Measurements from ENCODE around the gene JUN.

JUN gene

DNA sequence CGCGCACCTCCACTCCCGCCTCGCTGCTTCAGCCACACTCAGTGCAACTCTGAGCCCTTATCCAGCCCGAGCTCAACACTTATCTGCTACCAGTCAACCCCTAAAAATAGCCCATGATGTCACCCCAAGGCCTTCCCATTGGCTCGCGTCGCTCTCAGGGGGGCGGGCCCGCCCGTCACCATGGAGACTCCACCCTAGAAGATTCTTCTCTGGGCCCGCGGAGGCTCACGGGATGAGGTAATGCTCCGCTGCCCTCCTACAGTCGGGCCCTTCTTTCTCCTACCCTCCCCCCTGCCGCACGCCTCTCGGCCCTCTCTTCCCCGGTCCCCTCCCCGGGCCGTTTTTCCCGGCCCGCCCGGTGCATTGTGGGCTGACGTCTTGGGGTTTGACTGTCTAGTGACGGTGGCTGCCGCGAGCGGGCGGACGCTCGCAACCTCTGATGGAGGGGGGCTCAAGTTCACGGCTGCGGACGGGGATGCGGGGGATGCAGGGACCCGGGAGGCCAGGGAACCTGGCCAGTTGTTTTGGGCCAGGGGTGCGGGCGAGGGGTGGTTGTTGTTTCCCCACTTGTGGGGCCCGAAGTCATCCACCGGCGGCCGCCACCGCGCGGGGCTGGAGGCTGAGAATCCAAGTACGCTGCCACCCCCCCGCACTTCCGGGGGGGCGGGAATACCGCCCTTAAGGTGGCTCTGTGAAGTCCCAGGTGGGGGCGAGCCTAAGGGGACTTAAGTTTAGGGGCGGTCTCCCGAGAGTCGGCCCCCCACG lies at the start of gene JUN:
JUN (minus strand) TSS at position 55 of the 765 bp plus-strand sequence. CDS start 977 bp downstream, outside the sequence.
- in situ Hi-C loops (cut with MboI; ENCODE audit: low sequenced_read_pairs), result loop anchor here (25.0 kb wide), 1 partner anchor 503 kb away; the partner anchor contains the start of gene FGGY

DNA sequence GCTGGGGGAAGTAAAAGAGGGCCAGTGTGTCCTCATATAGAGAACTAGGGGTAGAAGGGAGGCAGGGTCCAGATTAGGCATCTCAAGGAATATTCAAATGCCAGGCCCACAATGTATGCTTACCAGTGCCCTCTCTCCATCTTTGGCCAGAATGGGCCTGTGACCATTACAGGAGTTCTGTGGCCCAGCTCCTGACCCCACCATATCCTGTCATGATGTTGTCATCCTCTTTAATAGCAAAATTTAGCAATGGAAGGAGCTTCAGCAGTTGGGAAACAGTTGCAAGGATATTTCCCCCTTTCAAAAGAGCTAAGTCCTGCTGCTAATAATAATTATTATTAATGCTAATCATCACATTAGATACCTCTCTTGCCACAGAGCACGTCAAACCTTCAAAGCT lies 49.3 kb upstream of the JUN start:
- in situ Hi-C loops (cut with MboI; ENCODE audit: low sequenced_read_pairs), result no loop called here

DNA sequence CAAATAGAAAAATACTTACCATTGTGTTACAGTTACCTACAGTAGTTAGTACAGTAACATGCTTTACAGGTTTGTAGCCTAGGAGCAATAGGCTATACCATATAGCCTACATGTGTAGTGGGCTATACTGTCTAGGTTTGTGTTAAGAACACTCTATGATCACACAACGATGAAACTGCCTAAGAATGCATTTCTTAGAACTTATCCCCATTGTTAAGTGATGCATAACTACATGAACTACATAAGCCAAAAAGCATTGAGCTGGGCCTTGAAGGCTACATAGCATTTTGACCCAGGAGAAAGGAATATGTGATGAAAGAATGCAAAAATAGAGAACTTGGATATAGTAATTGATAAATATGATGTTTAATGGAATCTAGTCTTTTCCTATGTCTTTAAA lies 46.4 kb upstream of the JUN start:
- in situ Hi-C loops (cut with MboI; ENCODE audit: low sequenced_read_pairs), result no loop called here

DNA sequence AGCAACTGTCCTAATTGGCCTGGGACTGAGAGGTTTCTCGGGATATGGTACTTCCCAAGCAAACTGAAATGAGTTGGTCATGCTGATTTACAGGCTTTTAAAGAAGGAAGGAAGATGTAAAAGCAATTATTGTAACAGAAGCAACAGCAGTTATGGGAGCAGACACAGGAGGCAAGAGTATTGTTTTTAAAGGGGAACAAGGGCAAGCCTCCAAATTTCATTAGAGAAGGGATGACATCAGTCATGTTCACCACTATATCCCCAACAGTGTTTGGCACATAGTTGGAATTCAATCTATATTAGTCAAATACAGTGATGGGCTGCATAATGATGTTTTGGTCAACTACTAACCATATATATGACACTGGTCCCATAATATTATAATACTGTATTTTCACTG lies 46.0 kb upstream of the JUN start:
- in situ Hi-C loops (cut with MboI; ENCODE audit: low sequenced_read_pairs), result no loop called here

DNA sequence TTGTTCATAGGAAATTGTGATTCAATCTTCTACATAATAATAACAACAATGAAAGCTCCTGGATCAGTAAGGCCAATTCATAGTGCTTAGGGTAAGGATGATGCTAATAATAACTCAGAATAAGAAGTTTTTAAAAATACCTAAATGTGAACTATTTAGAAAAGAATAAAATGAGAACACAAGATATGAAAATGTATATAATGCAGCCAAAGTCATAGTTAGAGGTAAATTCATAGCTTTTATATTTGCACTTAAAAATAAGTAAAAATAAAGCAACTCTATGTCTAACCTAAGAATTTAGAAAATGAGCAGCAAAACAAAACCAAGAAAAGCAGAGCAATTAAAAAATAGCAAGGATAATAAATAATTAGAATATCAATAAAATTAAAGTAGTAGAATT lies 43.5 kb upstream of the JUN start:
- in situ Hi-C loops (cut with MboI; ENCODE audit: low sequenced_read_pairs), result no loop called here

DNA sequence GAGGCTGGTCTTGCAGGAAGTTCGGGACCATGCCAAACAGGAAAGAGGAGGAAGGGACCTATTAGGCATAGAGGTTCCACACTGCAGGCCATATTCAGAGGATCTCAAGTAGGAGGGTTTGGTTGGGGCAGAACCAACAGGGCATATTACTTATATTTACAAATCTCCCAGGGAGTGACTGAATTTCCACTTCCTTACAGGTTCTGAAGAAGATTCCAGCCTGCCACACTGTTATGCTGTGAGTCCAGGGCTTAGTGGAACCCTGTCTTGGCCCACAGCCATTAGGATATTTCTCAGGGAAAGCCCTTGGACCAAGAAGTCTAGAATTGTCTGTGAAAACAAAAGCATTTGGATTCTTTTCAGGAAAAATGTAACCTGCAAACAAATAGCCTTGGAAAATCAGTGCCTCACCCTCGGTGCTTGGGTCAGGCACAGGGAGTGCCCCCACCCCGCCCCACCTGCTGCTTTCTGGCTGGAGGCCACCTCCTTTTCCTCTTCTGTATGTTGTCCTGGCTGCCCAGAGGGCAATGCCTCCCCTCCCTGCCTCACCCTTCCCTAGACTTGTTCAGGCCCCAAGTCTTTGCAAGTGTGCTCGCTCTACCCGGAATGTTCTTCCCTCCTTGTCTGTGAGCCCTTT lies 41.0 kb upstream of the JUN start:
- in situ Hi-C loops (cut with MboI; ENCODE audit: low sequenced_read_pairs), result no loop called here

DNA sequence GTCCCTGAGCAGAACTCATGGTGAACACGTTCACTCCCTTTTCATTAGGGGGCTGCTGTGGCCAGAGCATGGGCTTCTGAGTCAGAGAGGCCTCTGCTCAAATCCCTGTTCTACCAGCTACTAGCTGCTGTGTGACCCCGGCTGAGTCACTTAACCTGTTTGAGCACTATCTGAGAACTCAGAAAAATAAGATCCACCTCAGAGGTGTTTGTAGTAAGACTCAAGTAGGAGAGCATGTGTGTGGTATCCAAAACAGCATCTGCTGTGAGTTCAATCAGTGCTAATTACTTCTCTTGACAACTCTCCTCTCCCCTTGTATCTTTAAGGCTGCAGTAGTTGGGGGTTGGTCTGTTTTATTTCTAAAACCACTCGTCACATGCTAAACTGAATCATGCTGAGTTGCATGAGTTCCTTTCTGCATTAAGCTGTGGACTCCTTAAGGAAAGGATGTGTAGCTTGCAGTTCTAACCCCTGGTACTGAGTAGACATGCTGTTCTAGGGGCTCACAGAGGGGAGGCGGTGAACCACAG lies 39.7 kb upstream of the JUN start:
- in situ Hi-C loops (cut with MboI; ENCODE audit: low sequenced_read_pairs), result no loop called here

DNA sequence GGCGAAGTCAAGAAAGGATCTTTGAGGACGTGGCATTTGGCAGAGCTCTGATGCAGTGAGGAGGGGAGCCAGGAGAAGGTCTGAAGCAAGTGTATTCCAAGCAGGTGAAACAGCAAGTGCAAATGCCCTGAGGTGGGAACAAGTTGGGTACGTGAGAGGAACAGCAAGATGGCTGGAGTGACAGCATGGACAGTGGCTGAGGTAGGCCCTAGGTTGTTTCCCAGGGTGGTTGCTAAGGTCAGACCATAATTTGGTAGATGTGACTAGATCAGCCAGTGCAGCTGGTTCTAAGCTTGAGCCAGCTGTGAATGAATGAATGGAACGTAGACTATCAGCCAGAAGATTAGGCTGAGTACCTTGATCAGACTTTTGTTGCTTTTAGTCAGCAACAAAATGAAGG lies 37.5 kb upstream of the JUN start:
- in situ Hi-C loops (cut with MboI; ENCODE audit: low sequenced_read_pairs), result no loop called here

DNA sequence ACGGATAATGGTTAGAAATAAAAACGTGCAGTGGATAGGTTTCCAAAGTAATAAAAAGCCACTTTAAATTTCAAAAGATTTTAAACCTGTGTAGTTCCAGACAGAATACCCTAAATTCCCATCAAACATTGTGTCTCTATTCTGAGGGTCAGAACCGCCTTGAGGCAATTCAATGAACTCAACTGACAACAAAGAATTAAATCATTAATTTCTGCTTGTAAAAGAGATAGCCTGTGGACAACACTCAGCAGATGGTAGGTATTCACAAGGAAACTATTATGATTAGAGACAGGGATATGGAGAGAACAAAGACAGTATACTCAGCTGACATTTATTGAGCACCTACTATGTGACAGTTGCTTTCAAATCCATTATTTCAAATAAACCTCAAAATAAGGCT lies 35.1 kb upstream of the JUN start:
- in situ Hi-C loops (cut with MboI; ENCODE audit: low sequenced_read_pairs), result no loop called here

DNA sequence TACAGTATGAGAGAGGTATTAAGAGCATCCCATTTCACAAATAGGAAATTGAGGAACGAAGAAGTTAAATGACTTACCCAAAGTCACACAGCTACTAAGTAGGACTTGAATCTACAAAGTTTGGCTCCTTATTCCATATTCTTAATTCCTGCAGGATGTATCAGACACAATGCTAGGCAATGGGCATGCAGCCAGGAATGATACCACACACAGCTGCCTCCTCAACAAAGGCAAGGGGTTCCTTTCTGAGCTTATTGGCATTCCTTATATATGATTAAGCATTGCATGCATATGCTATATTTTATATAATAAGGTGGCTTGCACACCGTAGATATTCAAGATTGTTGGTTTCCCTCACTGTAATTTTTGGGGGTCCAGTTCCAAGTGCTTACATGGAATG lies 34.2 kb upstream of the JUN start:
- in situ Hi-C loops (cut with MboI; ENCODE audit: low sequenced_read_pairs), result no loop called here

DNA sequence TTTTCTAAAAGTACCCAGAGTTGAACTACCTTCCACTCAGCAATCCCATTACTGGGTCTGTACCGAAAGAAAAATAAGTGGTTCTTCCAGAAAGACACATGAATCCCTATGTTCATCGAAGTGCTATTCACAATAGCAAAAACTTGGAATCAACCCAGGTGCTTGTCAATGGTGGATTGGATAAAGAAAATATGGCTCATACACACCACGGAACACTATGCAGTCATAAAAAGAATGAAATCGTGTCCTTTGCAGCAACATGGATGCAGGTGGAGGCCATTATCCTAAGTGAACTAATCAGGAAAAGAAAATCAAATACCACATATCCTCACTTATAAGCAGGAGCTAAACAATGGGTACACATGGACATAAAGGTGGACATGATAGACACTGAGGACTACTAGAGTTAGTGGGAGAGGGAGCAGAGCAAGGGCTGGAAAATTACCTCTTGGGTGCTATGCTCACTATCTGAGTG lies 32.9 kb upstream of the JUN start:
- in situ Hi-C loops (cut with MboI; ENCODE audit: low sequenced_read_pairs), result no loop called here

DNA sequence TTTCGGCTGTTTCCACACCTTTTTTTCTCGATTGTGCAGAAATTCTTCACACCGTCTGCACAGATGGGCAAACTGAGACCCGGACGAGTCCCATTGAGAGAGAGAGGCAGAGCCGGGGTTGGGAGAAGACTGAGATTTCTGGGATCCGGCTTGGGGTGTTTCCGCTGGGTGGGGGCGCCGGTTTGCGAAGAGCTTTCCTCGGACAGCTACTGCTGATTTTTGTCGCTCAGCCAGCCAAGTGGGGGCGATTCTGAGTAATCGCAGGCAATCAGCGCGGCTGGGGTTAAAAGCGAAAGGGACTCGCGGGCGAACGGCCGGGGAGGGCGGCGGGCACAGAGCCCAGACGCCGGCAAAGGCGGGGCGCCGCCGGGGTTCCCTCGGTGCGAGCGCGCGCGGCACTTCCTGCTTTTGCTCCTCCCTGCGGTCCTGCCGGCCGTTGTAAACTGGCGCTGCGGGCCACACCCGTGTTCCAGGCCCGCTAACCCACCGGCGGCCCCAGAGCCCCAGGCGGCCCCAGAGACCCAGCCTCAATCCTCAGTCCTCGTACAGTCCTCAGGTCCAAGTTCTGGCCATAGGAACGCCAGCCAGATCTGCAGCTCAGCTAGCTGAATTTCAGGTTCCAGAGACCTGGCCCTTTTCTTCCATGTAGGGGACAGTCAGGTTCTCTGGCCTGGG lies 32.4 kb upstream of the JUN start:
- in situ Hi-C loops (cut with MboI; ENCODE audit: low sequenced_read_pairs), result no loop called here

DNA sequence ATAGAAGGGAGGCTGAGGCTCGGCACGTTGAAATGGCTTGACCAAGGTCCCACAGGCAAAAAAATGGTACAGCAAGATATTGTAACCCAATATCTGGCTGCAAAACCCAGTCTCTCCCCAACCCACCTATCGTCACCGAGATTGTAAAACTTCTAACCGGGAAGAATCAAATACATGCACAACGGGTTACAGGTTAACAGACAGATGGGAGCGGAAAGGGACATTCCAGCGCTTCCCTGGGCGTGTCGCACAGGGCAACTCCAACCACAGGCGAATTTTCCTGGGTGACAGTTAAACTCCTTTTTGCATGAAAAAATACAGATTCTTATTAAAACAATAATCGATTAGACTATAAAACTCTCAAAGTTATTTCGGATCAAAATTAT lies 31.8 kb upstream of the JUN start:
- in situ Hi-C loops (cut with MboI; ENCODE audit: low sequenced_read_pairs), result no loop called here

DNA sequence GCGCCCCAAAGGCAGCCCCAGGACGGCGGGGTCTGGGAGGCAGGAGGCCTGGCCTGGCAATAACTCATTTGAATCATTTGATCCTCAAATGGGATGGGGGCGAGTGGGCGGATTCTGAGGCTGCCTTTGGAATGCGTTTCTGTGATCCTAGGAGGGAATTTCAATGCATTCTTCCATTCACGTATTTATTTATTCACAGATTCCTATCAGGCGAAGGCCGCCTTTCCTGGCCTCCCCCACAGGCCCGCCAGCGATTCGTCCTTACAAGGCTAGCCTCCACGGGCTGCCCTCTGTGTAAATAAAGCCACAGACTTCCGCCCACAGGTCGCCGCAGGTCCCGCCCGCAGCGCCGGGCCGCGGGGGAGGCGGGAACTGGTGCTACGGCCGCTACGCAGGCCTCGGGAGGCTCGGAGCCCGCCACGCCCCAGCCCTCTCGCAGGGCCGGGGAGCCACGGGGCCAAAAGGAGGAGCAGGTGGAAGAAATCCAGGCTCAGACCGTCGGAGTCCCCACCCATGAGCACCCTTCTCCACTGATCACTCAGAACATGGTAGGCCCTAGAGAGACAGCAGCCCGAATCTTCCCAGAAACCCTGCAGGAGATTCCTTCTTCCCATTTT lies 31.3 kb upstream of the JUN start:
- in situ Hi-C loops (cut with MboI; ENCODE audit: low sequenced_read_pairs), result no loop called here

DNA sequence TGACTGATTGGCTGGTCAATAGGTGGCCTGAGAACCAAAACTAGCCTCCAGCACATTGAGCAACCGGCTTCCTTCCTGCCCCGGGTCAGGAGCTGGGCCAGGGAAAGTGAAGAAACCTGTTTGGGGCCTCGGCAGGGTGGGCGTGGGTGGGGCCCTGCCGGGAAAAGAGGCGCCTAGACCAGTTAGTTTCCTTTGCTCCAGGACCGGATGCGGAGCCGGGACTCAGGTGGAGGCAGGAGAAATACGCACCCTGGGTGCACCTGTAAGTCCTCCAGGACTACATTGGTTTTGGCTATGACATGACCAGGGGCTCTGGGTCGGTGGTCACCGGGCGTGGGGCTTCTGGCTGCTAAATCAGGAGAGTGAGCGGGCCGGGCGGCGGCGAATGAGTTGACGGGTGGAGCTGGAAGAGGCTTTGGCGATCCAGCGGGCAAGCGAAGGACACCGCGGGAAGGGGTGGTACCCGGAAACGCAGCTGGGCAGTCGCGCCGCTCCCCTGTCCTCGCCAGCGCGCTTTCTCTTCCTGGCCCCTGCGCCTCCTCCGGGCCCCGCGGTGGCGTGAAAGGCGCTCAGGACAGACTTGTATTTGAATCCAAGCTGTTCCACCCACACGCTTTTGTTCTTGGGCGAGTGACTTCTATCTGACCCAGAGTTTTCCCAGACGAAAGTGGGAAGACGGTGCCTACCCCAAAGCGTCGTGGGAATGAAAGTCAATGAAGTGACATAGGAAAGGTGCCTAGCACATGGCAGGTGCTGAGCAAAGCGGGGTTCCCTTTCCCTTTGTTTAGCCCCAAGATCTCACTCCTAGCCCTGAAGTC lies 30.6 kb upstream of the JUN start:
- in situ Hi-C loops (cut with MboI; ENCODE audit: low sequenced_read_pairs), result no loop called here

DNA sequence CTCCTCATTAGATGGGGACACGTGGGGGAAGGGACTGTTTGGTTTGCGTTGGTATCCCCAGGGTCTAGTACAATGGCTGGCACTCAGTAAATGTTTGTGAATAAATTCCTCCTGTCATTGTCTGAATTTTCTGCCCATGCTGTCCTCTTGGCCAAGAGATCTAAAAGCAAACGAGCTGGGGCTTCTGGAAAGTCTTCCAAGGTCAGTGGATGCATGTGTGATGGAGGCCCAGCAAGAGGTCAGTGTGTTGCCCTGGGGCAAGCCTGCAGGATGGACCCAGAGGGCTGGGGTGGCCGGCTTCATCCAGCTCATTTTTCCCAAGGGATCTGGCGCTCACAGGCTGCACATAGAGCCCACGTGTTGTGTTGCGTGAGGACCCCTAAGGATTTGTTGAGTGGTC lies 30.0 kb upstream of the JUN start:
- in situ Hi-C loops (cut with MboI; ENCODE audit: low sequenced_read_pairs), result no loop called here

DNA sequence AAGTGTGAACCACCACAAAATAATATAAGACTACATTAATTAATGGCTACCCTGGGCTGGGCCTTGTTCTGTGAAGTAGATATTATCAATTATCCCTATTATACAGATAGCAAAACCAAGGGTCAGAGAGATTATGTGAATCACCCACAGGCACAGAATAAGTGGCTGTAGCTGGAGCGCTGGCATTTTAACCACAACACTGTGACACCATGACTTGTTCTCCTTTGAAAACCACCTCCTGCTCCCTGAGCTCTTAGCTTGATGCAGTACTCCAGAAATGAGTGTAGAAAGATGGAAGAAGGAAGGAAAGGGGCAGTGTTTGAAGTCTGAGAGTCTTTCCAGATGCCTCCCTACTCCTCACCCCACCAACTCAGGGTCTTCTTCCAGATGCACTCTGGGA lies 29.5 kb upstream of the JUN start:
- in situ Hi-C loops (cut with MboI; ENCODE audit: low sequenced_read_pairs), result no loop called here

DNA sequence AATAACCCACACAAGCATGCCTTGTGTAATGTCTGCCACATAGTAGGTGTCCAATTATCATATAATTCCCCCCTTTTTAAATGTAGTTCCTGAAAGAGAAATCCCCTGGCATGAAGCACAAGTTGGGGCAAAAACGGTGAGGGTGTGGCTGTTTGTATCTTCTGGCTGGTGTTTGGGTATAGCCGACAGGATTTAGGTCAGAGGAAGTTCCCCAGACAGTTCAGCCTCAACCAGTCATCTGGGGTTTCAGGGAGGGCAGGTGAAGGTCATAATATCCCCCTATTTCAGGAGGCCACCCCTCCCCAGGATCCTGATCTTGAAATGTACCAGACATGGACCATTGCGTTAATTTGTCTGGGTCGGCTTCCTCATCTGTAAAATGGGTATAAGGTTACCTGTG lies 29.1 kb upstream of the JUN start:
- in situ Hi-C loops (cut with MboI; ENCODE audit: low sequenced_read_pairs), result no loop called here

DNA sequence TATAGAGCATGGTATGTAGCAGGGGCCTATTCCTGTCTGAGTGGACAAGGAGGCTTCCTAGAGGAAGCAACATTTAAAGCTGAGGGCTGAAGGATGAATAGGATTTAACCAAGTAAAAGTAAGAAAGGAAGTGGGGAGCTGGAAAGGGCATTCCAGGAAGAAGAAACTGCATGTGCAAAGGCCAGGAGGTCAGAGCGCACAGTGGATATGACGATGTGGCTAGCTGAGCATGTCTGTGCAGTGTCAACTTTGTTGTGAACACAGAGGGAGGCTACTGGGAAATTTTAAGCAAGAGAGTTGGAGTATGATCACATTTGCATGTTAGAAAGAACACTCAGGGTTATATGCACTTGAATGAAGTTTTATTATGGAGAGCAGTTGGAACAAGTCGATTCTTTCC lies 28.6 kb upstream of the JUN start:
- in situ Hi-C loops (cut with MboI; ENCODE audit: low sequenced_read_pairs), result no loop called here

DNA sequence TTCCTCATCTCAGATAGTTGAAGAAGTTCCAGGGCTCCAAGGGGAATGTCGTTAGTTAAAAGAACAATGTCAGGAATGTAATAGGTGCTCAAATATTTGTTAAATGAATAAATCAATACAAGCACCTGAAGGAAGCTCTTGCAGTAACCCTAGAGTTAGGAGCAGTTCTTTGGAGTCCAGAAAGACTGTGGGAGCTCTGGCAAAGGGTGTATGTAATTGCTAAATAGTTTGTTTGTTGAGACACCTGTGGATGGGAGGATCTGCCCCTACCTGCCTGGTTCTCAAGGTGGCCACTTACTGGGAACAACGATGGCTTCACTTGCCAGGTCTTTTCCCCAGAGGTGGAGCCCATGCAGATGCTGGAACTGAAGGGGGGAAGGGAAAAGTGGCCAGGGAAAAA lies 27.5 kb upstream of the JUN start:
- in situ Hi-C loops (cut with MboI; ENCODE audit: low sequenced_read_pairs), result no loop called here
